22Rv1 (cell line): Measurements from ENCODE around the gene C1QTNF2.

Experiments
- H3K27ac ChIP-seq: fragments of 450-650 bp; 2 replicates; pipeline ENCODE4 v1.5.1; 2017
- ZFX ChIP-seq: fragments of 450-650 bp; IDR thresholded peaks from 2 replicates; pipeline ENCODE4 v1.6.1; 2017; ENCODE audit warnings: antibody characterized with exemption, borderline replicate concordance
- TF ChIP-seq, protein P1 (sequence below): fragments of 450-650 bp; IDR thresholded peaks from 2 replicates; pipeline ENCODE4 v1.5.1; 2017; ENCODE audit warnings: mild to moderate bottlenecking

C1QTNF2 gene

DNA sequence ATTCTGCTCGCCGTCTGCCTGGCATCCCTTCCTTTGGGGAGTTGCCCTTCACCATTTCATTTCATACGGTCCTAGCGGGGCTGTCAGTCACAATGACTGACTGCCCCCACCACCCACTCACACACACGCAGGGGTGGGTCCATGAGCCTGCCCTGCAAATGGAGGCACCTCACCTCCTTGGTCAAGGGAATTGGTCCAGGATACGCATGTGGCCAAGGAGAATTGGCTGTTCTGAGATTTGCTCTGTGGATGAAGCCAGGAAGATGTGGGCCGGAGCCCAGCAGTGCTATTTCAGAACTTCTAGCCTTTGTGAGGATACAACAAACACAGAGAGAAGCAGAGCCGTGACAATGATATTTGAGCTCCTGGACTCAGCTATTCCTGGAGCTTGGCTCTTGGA lies 17.0 kb downstream of the C1QTNF2 start:
- TF ChIP-seq ZFX, result no peak
- TF ChIP-seq, protein P1, sequence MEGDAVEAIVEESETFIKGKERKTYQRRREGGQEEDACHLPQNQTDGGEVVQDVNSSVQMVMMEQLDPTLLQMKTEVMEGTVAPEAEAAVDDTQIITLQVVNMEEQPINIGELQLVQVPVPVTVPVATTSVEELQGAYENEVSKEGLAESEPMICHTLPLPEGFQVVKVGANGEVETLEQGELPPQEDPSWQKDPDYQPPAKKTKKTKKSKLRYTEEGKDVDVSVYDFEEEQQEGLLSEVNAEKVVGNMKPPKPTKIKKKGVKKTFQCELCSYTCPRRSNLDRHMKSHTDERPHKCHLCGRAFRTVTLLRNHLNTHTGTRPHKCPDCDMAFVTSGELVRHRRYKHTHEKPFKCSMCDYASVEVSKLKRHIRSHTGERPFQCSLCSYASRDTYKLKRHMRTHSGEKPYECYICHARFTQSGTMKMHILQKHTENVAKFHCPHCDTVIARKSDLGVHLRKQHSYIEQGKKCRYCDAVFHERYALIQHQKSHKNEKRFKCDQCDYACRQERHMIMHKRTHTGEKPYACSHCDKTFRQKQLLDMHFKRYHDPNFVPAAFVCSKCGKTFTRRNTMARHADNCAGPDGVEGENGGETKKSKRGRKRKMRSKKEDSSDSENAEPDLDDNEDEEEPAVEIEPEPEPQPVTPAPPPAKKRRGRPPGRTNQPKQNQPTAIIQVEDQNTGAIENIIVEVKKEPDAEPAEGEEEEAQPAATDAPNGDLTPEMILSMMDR, result no peak
- H3K27ac ChIP-seq, result no peak overlapping the region

- no peak overlapping the region for H3K27ac ChIP-seq
- TF ChIP-seq ZFX, result no peak
- TF ChIP-seq, protein P1, result no peak
These were observed 18.1 kb downstream of the C1QTNF2 start for GRCh38 chr5:160352308-160352707.

GRCh38 chr5:160349935-160350303 lies 20.5 kb downstream of the C1QTNF2 start:
- TF ChIP-seq ZFX, result no peak
- TF ChIP-seq, protein P1, result no peak

DNA sequence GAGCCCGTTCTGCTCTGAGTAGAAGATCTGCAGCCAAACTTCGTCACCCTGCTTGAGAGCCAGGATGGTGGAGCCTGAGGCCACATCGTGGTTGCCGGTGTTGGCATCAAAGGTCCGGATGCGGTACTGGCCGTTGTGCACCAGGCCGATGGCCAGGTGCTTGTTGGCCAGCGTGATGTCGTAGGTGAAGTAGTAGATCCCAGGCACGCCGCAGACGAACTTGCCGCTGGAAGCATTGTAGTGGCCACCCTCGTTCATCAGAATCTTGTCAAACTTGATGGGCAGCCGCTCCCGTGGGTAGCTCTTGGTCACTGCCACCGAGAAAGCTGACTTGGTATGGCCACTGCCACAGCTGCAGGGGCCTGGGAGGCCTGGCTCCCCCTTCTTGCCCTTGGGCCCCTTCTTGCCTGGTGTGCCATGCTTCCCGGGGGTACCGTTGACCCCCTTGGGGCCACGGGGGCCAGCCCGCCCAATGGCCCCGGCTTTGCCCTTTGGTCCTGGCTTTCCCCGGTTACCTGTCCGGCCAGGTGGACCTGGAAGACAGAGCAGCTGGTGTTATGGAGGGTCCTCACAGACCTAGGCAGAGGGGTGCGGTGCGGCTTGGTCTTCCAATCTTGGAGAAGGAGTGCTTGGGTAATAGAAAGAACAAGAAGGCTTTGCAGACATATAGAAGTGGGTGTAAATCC lies 21.0 kb downstream of the C1QTNF2 start:
- no peak for TF ChIP-seq ZFX
- TF ChIP-seq, protein P1, result no peak

More at GRCh38 chr5:160349935-160350303, 20.5 kb downstream of the C1QTNF2 start:
- no peak overlapping the region for H3K27ac ChIP-seq

DNA sequence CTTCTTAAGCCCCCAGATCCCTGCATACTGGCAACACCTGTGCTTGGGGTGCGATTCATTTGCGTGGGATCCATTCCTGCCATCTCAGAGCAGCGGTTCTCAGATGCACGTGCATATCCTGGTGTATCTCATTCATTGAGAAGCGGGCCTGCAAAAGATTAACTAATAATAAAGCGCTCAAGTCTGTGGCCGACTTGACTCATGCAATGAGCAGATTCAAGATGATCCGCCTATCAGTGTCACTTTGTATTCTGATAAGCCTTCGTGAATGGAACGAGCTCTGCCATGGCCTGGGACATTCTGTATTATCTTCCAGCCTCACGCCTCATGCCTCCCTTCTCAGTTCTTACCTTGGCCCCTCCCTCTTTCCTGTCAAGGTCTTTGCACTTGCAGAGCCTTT lies 22.3 kb downstream of the C1QTNF2 start:
- no peak overlapping the region for H3K27ac ChIP-seq
- no peak for TF ChIP-seq ZFX
- TF ChIP-seq, protein P1, result no peak

More for the DNA sequence above, 21.0 kb downstream of the C1QTNF2 start:
- no peak overlapping the region for H3K27ac ChIP-seq

DNA sequence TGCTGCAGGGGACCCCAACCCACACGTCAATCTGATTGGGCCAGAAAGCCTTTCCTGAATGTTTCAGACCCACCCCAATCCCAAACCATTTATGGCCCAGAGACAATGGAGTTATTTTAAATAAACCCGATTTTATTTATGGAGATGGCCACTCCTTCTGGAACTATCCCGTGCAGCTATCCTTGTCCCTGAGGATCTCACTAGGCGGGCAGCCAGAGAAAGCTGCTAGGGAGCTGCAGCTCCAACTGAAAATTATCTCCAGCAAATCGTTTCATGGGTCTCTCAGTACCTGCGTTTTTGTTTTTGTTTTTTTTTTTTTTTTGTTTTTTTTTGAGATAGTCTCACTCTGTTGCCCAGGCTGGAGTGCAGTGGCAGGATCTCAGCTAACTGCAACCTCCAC lies 23.0 kb downstream of the C1QTNF2 start:
- TF ChIP-seq ZFX, result no peak
- TF ChIP-seq, protein P1, result no peak
- H3K27ac ChIP-seq, result no peak overlapping the region

DNA sequence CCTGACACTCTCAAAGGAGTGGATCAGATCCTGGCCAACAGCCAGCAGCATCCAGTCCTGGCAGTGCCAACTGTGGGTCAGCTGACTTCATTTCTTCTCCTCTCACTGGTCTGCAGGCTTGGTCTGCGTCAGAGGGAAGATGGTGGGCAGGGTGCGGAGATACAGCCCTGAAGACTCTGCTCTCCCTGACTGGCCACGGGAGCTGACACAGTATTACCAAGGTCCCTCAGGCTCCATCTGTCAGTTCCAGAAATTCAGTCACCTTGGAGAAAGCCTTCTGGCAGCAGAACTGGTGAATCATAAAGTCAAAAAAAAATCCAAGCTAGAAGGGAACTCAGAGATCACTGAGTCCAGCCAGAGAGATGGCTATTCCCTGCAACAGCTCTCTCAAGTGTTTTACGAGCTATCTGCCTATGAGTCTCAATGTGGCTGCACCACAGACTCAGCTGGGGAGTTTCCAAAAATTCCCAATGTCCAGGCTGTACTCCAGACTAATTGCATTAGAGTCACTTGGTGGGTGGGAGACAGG lies 27.9 kb downstream of the C1QTNF2 start:
- TF ChIP-seq, protein P1, result no peak
- TF ChIP-seq ZFX, result no peak
- H3K27ac ChIP-seq, result no peak overlapping the region
